NB4 (cell line): ENCODE data around the gene OR52N5.

Source experiments
- CTCF ChIP-seq: IDR thresholded peaks from one replicate; pipeline ENCODE4 v1.5.1; 2012; ENCODE audit warnings: low read depth, low read length
- TF ChIP-seq, protein P1 (sequence below): IDR thresholded peaks from 2 replicates; pipeline ENCODE4 v1.6.1; 2011; ENCODE audit warnings: low read depth, low read length

GRCh38 chr11:5726351-5726750, 56.8 kb downstream of the OR52N5 start:
- no peak for TF ChIP-seq CTCF
- TF ChIP-seq, protein P1, sequence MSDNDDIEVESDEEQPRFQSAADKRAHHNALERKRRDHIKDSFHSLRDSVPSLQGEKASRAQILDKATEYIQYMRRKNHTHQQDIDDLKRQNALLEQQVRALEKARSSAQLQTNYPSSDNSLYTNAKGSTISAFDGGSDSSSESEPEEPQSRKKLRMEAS, result no peak
